Measurements from ENCODE around the gene DYNAP. TPM values are rescaled to one million over a fixed set of nuclear protein-coding genes. Genes with fewer than 3 reads are reported as not detected.

Gene DYNAP
- total RNA-seq, 2 donors from 2014 or later = not detected

GRCh38 chr18:54613174-54613573, 22.1 kb downstream of the DYNAP start:
- H3K27ac Mint-ChIP-seq = no peak overlapping the region

GRCh38 chr18:54616220-54616848, 25.3 kb downstream of the DYNAP start:
- Mint-ChIP-seq H3K27ac (no peak overlapping the region), H3K9me3 (peaks cover 0 to 3% of the 10 kb centered on the region in 2 donors), H3K36me3 (no peaks in the 10 kb centered on the region)
- ATAC-seq = no peak
- DNase-seq (ENCODE audit: low spot score in 2 of 2) = no peak

More at GRCh38 chr18:54613174-54613573, 22.1 kb downstream of the DYNAP start:
- Mint-ChIP-seq H3K9me3 (peaks cover 0 to 3% of the 10 kb centered on the region in 2 donors), H3K36me3 (no peaks in the 10 kb centered on the region)
- DNase-seq (ENCODE audit: low spot score in 2 of 2) (no peak), ATAC-seq (no peak)

- DNase-seq (ENCODE audit: low spot score in 2 of 2) (no peak), ATAC-seq (no peak)
- Mint-ChIP-seq H3K27ac (no peak overlapping the region), H3K36me3 (no peaks in the 10 kb centered on the region), H3K9me3 (peaks cover 0 to 4% of the 10 kb centered on the region in 2 donors)
These were observed 31.0 kb downstream of the DYNAP start for GRCh38 chr18:54622084-54622483.

GRCh38 chr18:54626779-54627178, 35.7 kb downstream of the DYNAP start:
- Mint-ChIP-seq H3K27ac (no peak overlapping the region), H3K36me3 (no peaks in the 10 kb centered on the region), H3K9me3 (peaks cover 4 to 5% of the 10 kb centered on the region in 2 donors)
- DNase-seq (ENCODE audit: low spot score in 2 of 2) (no peak), ATAC-seq (no peak)

- Mint-ChIP-seq H3K36me3 (no peaks in the 10 kb centered on the region), H3K27ac (no peak overlapping the region), H3K9me3 (peaks cover 0 to 5% of the 10 kb centered on the region in 2 donors)
- ATAC-seq (no peak), DNase-seq (ENCODE audit: low spot score in 2 of 2) (no peak)
These were observed 39.9 kb downstream of the DYNAP start for GRCh38 chr18:54630963-54631362.

GRCh38 chr18:54636217-54636616, 45.2 kb downstream of the DYNAP start:
- Mint-ChIP-seq H3K27ac (no peak overlapping the region), H3K36me3 (no peaks in the 10 kb centered on the region), H3K9me3 (no peaks in the 10 kb centered on the region)
- no peak for DNase-seq (ENCODE audit: low spot score in 2 of 2)
- ATAC-seq = no peak

- ATAC-seq = peak; percentile 22 to 72
These were observed 50.7 kb downstream of the DYNAP start for GRCh38 chr18:54641734-54642133.

GRCh38 chr18:54647176-54647575, 56.1 kb downstream of the DYNAP start:
- H3K36me3 Mint-ChIP-seq = no peaks in the 10 kb centered on the region
- DNase-seq (ENCODE audit: low spot score in 2 of 2) (no peak), ATAC-seq (no peak)
- H3K9me3 Mint-ChIP-seq = no peaks in the 10 kb centered on the region
- no peak overlapping the region for H3K27ac Mint-ChIP-seq

More at GRCh38 chr18:54641734-54642133, 50.7 kb downstream of the DYNAP start:
- H3K9me3 Mint-ChIP-seq = no peaks in the 10 kb centered on the region
- H3K36me3 Mint-ChIP-seq = no peaks in the 10 kb centered on the region
- H3K27ac Mint-ChIP-seq = no peak overlapping the region
- no peak for DNase-seq (ENCODE audit: low spot score in 2 of 2)

Other genes starting within 250 kb of the DYNAP start
- not detected for gene STARD6, start 233.4 kb upstream of the DYNAP start, total RNA-seq
- gene C18orf54, start 233.3 kb upstream of the DYNAP start, total RNA-seq = 10 to 100 TPM; 11.3 to 11.7 TPM
- gene RAB27B, start 237.2 kb downstream of the DYNAP start, total RNA-seq = under 1 TPM; 0.14 to 0.21 TPM